Measurements from ENCODE around the gene ZFAND2B.
"Not testable (repeated sequence)": the region's sequence is repeated elsewhere in the genome, so short reads cannot be mapped to it uniquely, and the experiment has no call there.

ZFAND2B gene

DNA sequence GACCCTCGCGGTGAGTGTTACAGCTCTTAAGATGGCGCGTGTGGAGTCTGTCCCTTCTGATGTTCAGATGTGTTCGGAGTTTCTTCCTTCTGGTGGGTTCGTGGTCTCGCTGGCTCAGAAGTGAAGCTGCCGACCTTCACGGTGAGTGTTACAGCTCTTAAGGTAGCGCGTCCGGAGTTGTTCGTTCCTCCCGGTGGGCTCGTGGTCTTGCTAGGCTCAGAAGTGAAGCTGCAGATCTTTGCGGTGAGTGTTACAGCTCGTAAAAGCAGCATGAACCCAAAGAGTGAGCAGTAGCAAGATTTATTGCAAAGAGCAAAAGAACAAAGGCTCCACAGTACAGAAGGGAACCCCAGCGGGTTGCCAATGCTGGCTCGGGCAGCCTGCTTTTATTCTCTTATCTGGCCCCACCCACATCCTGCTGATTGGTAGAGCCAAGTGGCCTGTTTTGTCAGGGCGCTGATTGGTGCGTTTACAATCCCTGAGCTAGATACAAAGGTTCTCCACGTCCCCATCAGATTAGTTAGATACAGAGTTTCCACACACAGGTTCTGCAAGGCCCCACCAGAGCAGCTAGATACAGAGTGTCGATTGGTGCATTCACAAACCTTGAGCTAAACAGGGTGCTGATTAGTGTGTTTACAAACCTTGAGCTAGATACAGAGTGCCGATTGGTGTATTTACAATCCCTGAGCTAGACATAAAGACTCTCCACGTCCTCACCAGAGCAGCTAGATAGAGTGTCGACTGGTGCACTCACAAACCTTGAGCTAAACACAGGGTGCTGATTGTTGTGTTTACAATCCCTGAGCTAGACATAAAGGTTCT is 5.9 kb upstream of the ZFAND2B start:
- not testable (repeated sequence) for H3K4me3 ChIP-seq (ENCODE audit: low read depth, low read length); DNase-seq (ENCODE audit: low read depth)

- not testable (repeated sequence) for H3K4me3 ChIP-seq (ENCODE audit: low read depth, low read length); DNase-seq (ENCODE audit: low read depth)
Measured at GRCh38 chr2:219201331-219201730, 5.3 kb upstream of the ZFAND2B start.

DNA sequence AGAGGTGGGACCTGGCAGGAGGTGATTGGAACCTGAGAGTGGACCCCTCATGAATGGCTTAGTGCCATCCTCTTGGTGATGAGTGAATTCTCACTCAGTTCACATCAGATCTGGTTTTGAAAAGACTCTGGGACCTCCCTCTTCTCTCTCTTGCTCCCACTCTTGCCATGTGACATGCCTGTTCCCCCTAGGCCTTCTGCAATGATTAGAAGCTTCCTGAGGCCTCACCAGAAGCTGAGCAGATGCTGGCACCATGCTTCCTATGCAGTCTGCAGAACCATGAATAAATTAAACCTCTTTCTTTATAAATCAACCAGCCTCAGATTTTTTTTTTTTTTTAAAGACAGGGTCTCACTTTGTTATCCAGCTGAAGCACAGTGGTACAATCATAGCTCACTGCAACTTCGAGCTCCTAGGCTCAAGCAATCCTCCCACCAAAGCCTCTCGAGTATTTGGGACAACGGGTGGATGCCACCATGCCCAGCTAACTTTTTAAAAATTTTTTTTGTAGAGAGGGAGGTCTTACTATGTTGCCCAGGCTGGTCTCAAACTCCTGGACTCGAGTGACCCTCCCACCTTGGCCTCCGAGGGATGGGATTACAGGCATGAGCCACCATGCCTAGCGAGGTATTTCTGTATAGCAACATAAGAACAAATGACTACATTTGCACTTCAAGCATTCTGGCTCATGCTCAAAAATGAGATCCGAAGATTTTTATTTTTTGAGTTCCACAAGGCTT is 2.0 kb upstream of the ZFAND2B start:
- no peak overlapping the region for H3K4me3 ChIP-seq (ENCODE audit: low read depth, low read length)
- DNase-seq (ENCODE audit: low read depth), result no peak

DNA sequence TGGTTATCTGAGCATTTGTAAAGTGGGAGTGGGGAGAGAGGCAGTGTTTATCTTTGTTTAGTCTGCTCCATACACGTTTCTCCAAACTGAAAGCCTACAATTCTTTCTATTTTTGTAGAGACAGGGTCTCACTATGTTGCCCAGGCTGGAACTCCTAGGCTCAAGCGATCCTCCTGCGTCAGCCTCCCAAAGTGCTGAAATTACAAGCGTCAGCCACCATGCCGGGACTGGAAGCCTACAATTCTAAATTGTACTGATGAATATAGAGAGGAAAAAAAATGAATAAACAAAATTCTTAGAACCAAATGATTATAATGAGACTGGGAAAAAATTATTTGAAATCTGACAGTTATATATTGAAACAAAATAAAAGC is 1.4 kb upstream of the ZFAND2B start:
- H3K4me3 ChIP-seq (ENCODE audit: low read depth, low read length), result no peak overlapping the region
- no peak for DNase-seq (ENCODE audit: low read depth)

- no peak for DNase-seq (ENCODE audit: low read depth)
- peak overlapping the region; percentile 64 for H3K4me3 ChIP-seq (ENCODE audit: low read depth, low read length)
Measured at GRCh38 chr2:219205981-219206327, 628 bp upstream of the ZFAND2B start.

- no peak for DNase-seq (ENCODE audit: low read depth)
- peak overlapping the region; percentile 64 for H3K4me3 ChIP-seq (ENCODE audit: low read depth, low read length)
Measured at GRCh38 chr2:219207134-219207883, 727 bp downstream of the ZFAND2B start.

- peak overlapping the region; percentile 64 for H3K4me3 ChIP-seq (ENCODE audit: low read depth, low read length)
- no peak for DNase-seq (ENCODE audit: low read depth)
Measured at GRCh38 chr2:219207884-219208740, 1.5 kb downstream of the ZFAND2B start.

DNA sequence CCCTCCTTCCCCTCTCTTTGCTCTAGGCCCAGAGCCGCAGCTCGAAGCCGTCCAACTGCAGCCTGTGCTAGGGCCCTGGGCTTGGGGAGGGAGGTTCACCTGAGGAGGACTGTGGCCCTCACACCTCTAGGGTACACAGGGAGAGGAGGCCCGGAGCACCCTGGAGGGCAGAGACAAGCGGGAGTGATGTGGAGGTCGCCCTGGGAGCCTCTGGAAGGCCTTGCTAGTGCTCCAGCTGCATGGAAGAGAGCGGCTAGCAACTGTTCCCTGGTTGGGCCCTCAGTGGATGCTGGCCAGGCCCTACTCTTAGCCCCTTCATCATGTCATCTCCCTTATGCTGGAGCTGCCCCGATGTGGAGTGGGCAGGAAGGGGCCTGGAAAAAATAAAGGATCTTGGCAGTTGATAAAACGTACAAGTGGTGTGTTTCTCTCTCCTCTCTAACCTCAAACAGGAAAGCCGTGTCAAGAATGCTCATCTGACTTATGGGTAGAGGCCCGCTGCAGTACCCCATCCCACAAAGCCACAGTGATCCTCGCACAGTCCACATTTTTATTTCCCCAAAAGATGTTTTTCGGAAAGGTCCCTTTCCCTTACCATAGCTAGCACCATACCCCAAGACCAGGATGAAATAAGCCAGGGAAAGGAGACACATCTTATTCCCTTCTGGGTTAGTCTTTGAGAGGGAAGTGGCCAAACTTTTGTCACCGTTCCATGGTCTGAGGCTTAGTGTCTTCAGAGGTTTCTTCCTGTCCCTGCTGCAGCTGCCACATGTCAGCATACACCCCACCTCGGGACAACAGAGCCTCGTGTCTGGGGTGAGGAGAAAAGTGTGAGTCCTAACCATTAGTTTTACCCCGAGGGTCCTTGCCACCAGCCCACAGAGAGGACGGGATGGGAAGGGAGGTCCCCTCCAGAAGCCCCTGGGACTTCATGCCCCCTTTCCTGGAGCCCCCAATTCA is 2.9 kb downstream of the ZFAND2B start:
- DNase-seq (ENCODE audit: low read depth), result no peak
- H3K4me3 ChIP-seq (ENCODE audit: low read depth, low read length), result no peak overlapping the region

DNA sequence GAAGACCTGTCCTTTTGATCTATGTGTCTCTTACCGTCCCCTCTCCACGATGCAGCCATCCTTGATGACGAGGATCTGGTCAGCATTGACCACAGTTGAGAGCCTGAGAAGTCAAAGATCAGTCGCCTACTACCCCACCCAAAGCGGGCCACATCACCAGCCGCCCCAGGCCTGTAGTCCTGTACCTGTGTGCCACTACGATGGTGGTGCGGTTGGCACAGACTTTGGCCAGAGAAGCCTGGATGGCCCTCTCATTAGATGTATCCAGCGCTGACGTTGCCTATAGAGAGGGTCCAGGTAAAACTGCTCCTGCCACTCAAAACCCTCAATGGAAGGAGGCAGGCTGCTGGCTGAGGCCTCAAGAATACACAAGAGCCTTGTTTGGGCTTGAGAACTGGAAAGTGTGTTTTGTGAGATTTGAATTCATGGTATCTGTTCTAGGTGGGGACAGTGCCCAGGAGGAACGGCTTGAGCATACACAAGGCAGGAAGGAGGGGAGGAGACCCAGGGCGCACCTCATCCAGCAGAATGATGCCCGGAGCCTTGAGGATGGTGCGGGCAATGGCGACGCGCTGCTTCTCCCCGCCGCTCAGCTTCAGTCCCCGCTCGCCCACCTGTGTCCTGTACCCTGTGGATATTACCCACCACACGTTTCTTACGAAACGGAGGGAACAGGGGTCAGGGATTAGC is 3.8 kb downstream of the ZFAND2B start:
- no peak overlapping the region for H3K4me3 ChIP-seq (ENCODE audit: low read depth, low read length)
- no peak for DNase-seq (ENCODE audit: low read depth)

DNA sequence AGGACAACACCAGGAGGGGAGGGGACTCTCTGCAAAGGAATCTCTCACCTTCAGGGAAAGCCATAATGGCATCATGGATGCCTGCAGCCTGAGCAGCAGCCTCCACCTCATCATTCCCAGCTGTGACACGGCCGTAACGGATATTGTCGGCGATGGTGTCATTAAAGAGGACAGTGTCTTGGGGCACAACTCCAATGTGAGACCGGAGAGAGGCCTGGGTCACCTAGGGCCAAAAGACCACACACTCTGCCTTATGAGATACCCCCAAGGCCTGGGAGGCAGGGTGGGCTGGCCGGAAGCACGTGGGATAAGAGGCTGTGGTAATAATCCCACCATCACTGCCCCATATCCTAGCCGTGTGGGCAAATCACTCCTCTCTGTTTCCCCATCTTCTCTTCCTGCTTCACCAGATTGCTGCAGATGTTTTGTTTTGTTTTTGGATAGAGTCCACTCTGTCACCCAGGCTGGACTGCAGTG is 4.3 kb downstream of the ZFAND2B start:
- H3K4me3 ChIP-seq (ENCODE audit: low read depth, low read length), result no peak overlapping the region

GRCh38 chr2:219213026-219213415 is 6.4 kb downstream of the ZFAND2B start:
- no peak for DNase-seq (ENCODE audit: low read depth)
- no peak overlapping the region for H3K4me3 ChIP-seq (ENCODE audit: low read depth, low read length)

More for the DNA sequence above, 4.3 kb downstream of the ZFAND2B start:
- no peak for DNase-seq (ENCODE audit: low read depth)

- no peak for DNase-seq (ENCODE audit: low read depth)
- H3K4me3 ChIP-seq (ENCODE audit: low read depth, low read length), result no peak overlapping the region
Measured at GRCh38 chr2:219213486-219214071, 7.0 kb downstream of the ZFAND2B start.

GRCh38 chr2:219214141-219214540 is 7.6 kb downstream of the ZFAND2B start:
- no peak overlapping the region for H3K4me3 ChIP-seq (ENCODE audit: low read depth, low read length)
- no peak for DNase-seq (ENCODE audit: low read depth)

DNA sequence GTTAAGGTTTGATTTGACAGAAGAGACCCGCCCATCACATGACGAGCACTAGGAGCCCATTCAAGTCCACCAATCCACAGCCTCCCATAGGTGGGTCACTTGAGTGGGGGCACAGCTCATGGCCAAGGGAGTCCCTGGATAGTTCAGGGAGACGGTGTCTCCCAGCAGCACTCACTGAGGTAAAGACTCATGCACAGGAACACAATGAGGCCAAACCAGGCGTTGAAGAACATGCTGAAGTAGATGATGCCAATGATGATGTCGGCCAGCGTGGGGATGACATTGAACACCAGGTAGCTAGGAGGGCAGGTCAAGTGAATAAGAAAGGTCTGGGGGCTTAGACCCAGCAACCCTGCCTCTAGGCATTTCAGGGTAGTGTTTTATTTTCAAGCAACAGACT is 8.2 kb downstream of the ZFAND2B start:
- no peak for DNase-seq (ENCODE audit: low read depth)
- H3K4me3 ChIP-seq (ENCODE audit: low read depth, low read length), result no peak overlapping the region

DNA sequence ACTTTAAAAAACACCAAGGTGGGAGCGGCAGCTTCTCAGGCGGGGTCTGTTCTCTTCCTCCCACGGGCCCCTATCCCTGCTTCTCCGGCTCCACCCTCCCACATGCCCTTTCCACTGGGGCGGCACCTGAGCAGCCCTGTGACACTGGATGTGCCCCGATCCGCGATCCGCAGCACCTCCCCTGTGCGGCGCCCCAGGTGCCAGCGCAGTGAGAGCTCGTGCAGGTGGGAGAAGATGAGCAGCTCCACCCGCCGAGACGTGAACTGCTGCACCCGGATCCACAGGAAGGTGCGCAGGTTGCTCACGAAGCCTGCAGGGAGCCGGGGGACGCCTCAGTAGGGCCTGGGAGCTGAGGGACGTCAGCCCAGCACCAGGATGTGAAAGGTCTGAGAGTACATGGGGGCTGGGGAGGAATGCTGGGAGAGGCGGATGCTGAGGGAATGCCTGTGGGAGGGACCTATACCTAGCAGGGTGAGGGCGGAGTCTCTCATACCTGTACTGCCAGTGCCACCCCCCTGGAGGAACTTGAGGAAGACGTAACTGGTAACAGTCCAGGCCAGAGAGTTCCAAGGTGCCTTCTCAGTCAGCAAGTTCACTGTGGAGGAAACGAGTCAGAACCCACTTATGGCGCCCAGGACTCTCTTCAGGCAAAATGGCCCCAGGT is 9.4 kb downstream of the ZFAND2B start:
- H3K4me3 ChIP-seq (ENCODE audit: low read depth, low read length), result no peak overlapping the region
- no peak for DNase-seq (ENCODE audit: low read depth)

GRCh38 chr2:219216535-219216915 is 9.9 kb downstream of the ZFAND2B start:
- no peak for DNase-seq (ENCODE audit: low read depth)
- H3K4me3 ChIP-seq (ENCODE audit: low read depth, low read length), result no peak overlapping the region

DNA sequence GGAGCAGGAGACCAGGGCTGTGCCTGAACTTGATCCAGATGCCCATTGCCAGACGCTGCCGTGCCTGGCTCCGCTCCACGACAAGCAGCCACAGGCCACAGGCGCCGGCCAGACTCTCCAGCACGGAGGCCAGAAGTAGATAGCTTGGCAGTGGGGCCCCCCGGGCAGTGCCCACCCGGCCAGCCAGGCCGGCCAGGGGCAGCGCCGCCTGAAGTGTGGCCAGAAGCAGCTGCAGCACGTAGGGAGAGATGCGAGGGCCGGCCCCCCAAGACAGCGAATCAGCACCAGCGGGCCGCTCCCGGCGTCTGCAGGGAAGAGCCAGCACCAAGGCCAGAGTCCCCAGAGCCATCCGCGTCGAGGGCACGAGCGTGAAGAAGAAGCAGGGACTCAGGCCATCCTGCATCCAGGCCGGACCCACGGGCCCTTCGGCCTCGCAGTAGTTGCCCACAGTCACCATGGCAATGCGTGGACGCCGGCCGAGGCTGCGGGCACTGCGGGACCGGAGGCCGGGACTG is 11.7 kb downstream of the ZFAND2B start:
- DNase-seq (ENCODE audit: low read depth), result peak; percentile 45
- peak overlapping the region; percentile 61 for H3K4me3 ChIP-seq (ENCODE audit: low read depth, low read length)
